NOMO-1 treated with dmso at 0.1 percent for 144 hours (cell line): Measurements from ENCODE around the gene CST11.
A peak's percentile ranks its signal among the peaks of the same experiment; 100 is the strongest.

Experiments
- DNase-seq: peaks from one replicate; lab custom pipeline; 2025; ENCODE audit not compliant: unreplicated experiment; lab: John Stamatoyannopoulos, UW

CST11 gene

DNA sequence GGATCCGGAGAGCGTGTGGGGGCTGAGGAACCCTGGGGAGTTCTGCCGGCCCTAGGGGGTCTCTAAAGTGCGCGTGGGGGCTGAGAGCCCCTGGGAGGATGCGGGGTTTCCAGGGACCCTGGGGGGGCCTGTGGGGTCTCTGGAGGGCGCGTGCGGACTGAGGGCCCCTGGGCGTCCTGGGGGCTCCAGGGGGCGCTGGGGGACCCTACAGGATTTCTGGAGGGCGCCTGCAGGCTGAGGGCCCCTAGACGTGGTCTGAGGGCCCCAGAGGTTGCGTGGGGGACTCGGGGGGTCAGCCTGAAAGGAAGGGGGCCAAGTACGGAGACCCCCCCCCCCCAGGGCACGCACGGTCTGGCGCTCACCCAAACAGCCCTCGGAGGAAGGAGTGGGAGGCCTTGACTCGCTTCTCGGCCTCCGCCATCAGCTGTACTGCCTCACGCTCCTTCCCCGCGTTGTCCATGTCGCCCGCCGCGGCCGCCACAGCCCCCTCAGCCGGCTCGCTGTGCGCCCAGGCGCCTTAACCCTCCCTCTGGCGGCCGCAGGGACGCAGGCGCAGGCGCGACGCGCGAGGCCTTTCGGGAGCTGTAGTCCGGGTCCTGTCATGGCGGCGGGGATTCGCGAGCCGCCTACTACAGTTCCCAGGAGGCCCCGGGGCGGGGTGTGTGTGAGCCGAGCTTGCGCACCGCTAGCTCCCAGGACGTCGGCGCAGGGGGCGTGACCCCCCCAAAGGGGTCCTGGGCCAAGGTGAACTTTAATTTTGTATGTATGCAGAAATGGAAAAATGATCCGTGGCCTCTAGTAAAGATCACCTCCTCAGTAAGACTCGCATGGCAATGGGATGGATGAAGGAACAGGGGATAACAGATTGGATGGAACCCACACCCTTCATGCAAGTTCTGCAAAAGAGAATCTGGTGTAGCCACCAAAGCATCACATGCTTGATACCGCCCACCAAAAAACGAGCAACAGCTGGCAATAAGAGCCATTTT, 31.4 kb downstream of the CST11 start, which contains the start of gene NAPB:
Gene NAPB (minus strand): TSS at position 546 of the 989 bp plus-strand sequence. CDS start 86 bp downstream, at position 460.
- DNase-seq = peak; percentile 89

DNA sequence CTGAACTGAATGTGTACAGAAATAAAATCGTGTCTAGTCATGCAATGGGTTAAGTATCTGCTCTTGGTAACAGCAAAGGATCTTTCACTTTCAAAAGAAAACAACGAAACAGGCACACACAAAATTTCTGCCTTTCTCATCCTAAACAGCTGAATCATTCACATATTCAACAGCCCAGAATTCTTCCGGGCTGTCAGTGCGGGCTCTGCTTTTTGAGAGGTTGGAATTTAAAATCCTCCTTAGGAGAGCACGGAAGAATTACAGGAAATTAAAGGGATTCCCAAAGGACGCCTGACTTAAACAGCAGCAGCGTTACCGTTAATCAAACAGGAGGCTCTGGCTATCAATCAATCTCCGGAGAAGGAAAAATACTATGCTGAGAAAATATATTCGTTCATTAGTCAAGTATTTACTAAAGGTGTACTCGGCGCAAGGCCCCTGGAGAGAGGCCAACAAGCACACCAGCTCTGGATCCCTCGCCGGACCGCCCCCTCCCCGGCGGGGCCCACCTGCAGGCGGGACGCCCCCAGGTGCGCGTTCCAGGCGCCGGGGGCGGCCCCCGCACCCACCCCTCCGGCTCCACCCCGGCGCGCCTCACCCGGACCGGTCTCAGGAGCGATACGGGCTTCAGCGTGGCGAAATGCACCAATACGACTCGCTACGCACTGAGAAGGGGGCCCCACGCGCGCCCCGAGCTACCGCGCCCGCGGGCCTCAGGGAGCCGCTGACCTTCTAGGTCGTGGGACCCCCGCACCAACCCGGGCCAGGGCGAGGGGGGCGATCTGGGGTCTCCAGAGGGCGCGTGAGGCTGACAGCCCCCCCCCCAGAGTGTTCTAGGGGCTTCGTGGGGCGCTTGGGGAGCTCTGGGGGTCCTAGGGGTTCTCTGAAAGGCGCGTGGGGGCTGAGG, 32.4 kb downstream of the CST11 start:
- no peak for DNase-seq

DNA sequence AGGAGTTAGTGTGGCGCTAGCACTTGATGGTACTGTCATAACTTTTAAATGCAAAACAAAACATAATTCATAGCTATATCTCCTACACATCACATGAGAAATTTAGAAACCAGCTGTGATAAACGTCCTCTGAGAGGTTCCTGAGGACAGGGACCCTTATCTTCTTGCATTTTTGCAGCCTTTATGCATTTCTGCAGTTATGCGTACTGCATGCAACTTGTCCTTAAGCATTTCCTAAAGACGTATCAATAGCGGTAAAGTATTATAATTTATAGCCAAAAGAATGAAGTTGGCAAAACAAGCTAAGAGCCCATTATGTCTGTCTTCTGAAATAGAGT, 33.0 kb downstream of the CST11 start:
- DNase-seq = no peak

DNA sequence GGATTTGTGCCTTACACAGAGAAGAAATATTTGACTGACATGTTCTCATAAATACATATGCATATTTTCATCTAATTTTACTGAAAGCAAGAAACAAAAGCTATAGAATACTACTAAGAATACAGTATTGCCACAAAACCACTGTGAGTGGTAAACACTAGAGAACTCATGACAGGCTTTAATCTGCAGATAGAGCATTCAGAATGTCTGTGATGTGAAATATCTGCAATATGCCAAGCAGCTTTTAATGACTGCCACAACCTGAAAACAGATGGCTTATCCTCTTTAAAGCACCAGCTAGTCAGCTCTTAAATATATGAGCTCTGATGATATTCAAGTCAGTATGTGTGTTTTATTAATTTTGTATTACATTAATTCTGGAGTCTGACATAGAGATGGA, 34.8 kb downstream of the CST11 start:
- DNase-seq = no peak

DNA sequence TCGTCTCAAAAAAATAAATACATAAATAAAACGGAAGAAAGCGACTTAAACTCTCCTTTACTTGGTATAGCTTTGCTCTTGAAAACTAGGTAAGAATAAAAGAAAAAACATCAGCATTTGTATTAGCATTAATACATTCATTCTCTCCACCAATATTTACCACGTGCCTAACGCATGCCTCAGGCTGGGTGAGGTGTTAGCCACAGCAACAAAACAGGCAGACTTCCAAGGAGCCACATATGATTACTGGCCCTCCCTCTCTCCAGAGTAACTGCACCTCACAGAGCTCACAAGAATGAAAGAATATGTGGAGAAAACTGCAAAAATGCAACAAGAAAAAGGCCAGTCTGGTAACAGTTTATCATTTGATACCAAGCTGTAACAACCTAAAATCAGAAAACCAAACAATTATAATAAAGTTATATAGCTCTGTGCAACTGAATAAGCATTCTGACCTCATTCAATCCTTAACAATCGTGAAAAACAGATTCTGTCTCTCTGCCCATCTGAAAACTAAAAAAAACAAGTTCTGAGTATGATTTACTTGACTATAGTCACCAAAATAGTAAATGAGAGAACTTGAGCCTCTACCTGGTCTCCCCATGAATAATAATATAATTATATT, 36.6 kb downstream of the CST11 start:
- DNase-seq = no peak

DNA sequence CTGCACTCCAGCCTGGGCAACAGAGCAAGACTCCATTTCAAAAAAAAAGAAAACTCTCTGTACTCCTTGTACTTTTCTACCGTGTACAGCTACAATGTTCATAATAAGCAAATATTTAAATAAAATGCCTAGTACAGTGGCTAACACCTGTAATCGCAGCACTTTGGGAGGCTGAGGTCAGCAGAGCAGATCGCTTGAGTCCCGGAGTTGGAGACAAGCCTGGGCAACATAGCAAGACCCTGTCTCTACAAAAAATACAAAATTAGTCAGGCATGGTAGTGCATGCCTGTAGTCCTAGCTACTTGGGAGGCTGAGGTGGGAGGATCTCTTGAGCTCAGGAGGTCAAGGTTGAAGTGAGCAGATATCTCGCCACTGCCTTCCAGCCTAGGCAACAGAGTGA, 37.1 kb downstream of the CST11 start:
- DNase-seq = no peak

DNA sequence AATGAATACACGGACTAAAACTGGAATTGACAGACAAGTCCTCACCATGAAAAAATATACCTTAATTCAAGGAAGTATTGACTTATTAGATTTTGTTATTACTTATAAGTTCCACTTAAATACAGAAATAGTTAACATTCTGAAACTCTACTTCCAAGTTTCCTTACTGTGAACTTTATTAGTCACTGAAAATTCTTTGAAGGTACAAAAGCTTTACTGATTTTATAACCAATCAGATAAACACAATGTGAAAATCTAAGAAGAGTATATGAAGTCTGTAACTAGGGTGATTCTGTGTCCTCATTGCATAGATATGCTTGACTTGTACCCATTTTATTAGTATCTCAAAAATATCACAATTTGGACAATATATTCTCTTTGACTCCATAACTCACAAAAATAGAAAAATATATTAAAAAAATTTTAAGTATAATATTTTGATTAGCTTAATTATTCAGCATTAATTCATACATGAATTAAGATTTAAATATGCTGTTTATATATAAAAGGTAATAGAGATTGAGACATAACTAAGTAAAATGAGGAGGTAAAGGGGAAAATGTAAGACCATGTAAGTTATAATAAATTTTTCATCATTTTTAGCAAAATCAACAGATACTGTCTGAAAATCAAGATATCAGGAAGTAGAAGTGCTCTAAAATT, 38.0 kb downstream of the CST11 start:
- DNase-seq = no peak

DNA sequence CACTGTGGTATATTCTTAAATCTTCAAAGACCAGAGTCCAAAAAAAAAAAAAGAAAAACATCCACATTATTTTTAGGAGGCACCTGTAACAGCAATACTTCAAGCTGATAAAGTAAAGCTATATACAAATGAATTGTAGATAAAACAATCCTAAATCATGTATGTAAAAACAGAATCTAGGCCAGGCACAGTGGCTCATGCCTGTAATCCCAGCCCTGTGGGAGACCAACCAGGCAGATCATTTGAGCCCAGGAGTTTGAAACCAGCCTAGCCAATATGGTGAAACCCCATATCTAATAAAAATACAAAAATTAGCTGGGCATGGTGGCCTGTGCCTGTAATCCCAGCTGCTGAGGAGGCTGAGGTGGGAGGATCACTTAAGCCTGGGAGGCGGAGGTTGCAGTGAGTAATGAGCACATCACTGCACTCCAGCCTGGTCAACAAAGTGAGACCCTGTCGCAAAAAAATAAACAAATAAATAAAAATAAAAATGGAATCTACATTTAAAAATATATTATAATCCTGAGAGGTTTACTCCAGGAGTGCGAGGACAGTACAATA, 38.7 kb downstream of the CST11 start:
- DNase-seq = no peak

DNA sequence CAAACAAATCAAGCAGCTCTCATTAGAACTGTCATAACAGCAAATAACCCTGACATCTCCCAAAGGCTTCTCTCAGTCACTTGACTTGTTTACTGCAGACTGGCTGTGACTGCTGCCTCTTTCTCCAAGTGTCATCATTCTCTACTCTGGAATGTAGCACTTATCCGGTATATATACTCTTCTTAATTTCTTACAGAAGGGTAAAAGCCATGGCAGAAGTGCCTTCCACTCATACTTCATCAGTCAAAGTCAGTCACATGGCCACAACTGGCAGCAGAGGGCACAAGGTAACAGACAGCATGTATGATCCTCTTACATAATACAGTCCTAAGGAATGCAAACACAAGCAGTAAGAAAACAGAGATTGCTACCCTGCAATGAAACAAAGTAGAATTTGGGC, 40.6 kb downstream of the CST11 start:
- DNase-seq = no peak

DNA sequence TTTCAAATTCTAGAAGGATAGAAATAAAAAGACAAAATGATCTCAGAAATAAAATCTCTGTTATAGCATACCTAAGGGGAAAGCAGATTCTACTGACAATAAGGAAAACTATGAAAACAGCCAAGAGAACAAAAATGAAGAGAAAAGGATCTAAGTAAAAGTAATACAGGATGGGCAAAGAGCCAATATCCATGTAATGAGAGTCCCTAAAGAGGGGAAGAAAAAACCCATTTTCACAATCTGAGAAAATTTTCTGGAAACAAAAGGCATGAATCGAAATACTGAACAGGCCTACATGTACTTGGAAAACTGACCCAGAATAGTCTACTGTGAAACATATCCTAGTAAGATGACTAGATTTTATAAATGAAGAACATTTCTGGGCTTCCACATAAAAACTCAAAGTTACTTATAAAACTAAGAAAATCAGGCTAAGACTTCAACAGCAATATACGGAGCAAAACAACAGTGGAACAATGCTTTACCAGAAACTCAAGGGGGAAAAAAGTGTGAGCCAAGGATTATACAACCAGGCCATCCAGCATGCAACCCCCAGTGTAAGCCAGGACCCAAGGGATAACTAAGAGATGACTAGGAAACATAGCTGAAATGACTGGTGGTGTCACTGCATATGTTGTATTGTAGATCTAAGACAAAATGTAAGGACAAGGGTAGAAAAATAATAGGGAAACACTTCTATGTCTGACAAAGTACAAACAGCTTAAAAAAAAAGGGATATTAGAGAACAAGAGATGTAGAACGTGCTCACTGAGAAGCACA, 41.6 kb downstream of the CST11 start:
- DNase-seq = no peak

DNA sequence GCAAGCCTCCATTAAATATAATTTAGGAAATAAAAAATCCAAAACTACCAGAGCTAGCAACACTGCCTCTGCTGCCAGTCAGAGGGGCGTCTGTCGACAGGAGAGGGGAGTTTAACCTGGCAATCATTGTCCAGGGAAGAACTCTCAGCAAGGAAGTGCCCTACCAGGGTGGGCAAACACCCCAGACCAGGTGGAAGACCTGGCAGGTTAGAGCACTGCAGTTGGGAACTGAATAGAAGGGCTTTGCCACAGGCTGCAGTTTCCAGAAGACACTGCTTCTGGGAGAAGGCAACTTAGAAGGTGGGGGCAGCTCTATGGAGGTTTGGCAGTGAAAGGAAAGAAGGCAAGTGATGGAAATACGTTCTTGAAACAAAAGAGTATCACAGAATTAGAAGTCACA, 42.9 kb downstream of the CST11 start:
- no peak for DNase-seq

DNA sequence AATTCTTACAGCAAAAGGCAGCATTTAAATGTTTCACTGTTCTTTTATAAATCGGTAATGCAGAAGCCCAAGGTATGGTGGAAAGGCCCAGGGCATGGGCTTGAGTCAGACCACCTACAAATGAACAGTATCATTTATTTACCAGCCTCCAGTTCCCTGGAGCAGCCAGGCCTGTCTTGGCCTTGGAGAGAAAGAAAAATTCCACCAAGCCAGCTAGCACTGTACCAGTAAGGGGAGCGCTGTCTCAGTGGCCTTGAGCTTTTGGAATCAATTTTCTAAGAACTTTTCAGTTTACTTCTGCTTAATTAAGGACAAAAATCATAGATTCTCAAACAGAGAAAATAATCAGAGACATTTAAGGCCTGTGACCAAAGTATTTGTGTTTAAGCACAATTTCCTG, 43.7 kb downstream of the CST11 start:
- DNase-seq = no peak

DNA sequence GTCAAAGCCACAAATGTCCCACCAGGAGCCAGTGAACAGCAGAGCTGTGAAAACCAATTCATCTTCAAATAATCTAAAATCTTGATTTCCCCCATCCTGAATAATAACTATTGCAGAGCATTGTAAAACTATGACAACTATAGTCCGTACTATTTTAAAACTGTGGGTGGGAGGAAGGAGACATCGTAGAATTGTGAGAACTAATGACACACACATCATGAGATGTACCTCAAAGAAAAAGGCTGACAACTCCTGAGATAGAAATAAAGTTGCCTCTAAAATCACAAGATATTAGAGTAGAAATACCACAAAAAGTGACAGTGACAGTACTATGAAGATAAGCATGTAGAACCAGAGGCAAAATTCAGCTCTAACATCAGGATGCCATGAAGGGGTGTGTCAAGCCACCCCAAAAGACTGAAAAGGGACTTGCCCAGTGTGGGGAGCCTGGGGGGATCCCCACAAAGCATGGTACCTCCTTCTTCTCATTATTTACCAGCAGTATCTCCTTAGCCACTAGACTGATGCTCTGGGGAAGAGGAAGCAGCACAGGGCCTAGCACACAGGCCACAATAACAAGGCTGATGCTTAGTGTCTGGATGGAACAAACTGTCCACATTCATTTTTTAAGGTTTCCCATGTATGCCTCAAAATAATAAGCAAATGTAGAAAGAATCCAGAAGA, 44.8 kb downstream of the CST11 start:
- no peak for DNase-seq

DNA sequence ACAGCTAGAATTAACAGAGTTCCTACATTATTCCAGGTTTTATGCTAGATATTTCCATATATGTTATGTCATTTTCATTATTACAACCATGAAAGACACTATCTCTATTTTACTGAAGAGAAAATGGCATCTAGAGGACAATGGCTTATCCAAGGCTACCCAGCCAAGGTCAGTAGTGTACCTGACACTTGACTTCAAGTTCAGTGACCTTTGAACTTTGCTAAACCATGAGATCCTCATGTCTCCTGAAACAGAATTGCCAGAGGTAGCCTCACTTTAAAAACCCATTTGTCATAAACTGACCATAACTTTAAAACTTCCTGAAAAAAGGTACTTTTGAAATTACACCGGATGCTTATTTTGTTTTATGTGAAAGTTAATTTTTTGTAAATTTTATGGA, 45.8 kb downstream of the CST11 start:
- no peak for DNase-seq

DNA sequence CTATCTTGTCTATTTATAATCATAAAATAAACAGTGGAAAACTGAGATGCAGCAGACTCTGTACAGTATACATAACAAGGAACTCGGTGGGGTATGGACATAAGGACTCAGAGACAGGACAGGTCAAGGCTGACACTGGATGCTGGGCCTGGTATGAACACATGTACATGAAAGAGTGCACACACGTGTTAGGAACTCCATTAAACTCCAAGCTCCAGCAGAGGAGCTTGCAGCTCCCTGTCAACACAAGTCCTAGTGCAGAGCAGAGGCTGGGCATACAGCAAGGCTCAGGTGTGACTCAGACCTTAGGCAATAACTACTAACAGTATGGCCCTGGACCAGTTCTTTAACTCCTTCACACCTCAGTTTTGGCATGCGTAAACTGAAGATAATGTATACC, 48.5 kb downstream of the CST11 start:
- DNase-seq = no peak

DNA sequence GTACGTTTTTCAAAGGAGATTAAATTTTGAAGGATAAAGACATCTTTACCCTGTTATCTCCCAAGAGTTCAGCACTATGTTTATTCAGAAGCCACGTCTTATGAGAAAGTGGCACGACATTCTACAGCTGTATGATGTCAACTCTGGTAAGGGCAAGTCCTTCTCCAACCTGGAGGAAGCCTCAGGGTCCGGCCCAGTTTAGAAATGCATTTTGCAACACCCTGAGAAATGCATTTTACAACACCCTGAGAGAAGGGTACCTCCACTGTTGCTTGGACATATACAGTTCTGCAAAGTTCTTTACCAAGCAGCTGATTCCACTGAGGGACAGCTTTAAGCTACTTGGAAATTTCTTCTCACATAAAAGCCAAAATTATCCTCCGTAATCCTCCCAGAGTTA, 48.9 kb downstream of the CST11 start:
- no peak for DNase-seq

DNA sequence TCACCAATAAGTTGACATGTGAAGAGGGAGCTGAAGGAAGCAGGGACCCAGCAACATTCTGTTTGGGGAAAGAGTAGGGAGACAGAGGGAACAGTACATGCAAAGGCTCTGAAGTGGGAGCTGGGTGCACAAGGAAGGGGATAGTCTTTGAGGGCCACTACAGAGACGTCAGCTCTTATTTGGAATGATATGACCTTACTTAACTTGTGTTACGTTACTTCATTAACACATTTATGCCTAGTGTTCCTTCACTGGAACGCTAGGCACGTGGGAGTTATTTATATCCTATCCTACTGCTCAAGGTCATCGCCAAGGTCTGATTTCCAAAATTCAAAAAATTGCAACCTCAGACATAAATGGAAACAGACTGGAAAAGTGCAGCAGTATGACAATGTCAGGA, 51.6 kb downstream of the CST11 start:
- DNase-seq = no peak
